ENCODE results near the gene UCP2. TPM values are rescaled to one million over a fixed set of nuclear protein-coding genes. Genes with fewer than 3 reads are reported as not detected.

UCP2 gene
- total and polyA plus RNA-seq, 9 of the 15 experiments (the other 6 are each of a cell fraction or from before 2014, with no cell fraction given) = 19.2 to 216 (median 87.9) TPM

DNA sequence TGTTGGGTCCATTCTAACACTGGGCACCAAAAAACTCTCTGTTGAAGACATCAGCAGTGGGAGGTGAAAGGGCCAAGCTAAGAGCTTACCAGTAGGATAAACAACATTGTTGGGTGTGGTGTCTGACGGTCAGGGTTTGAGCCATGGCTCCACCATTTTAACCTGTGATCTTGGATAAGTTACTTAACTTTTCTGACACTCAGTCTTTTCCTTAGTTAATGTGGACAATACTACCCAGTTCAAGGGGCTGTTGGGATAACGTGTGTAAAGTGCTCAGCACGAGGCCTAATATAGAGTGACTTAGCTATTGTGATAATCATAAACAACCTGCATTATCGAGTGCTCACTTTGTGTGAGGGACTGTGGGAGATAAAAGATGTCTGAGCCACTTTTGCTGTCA is 20.2 kb upstream of the UCP2 start (continued):
- TF ChIP-seq, protein P1, sequence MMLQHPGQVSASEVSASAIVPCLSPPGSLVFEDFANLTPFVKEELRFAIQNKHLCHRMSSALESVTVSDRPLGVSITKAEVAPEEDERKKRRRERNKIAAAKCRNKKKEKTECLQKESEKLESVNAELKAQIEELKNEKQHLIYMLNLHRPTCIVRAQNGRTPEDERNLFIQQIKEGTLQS (IDR thresholded peaks at IDR 0.05) = no peak; the same call in 1 of the 2 replicates
- TF ChIP-seq, protein P1 (CRISPR knock-in tag; conservative IDR thresholded peaks at IDR 0.05) = no peak
- TF ChIP-seq ZNF3 (CRISPR knock-in tag; IDR thresholded peaks at IDR 0.05) (no peak), ZNF324 (CRISPR knock-in tag; IDR thresholded peaks at IDR 0.05) (no peak), ZNF668 (CRISPR knock-in tag; IDR thresholded peaks at IDR 0.05) (0 out of 2 replicates have a peak, but pooled peaks have one; percentile 54), ZNF766 (CRISPR knock-in tag; conservative IDR thresholded peaks at IDR 0.05) (0 out of 2 replicates have a peak, but pooled peaks have one; percentile 21)

DNA sequence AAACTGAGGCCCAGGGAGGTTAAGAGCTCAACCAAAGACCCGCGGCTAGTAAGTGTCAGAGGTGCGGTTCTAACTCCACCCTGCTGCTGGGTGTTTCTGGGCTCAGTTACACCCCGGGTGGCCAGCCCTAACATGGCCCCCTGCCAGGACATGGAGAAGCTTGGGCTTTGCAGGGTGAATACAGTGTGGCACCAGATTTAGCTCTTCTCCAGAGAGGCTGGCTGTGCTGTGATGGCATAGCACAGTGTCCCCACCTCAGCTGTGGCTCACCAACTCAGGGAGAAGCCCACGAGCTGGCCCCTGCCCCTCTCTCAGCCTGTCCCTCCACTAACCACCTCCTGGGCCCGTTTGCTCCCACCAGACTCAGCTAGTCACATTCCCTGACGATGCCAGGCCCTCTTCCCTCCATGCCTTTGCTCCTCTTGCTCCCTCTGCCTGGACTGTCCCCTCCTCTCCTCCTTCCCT is 19.2 kb upstream of the UCP2 start:
- 0 out of 3 replicates have a peak, but pooled peaks have one; percentile 6 for ATAC-seq
- H3K9me1 ChIP-seq (ENCODE audit: control insufficient read depth, insufficient read depth, low read length) = no peaks in the 10 kb centered on the region
- BruUV-seq (replicated peaks) = no TSS peak
- H3K27ac ChIP-seq (ENCODE audit: extremely low read depth, low read depth, low read length) = no peak overlapping the region
- H4K20me1 ChIP-seq (replicated peaks; ENCODE audit: control insufficient read depth, insufficient read depth, low read length) = no peaks in the 10 kb centered on the region
- peaks cover 21 to 31% of the 10 kb centered on the region in 2 experiments; a peak in 4 of 5 replicates for H3K4me1 ChIP-seq (replicated peaks in 1 of 2; ENCODE audit: control insufficient read depth in 2 of 2, insufficient read depth in 2 of 2, low read length in 2 of 2)
- no peaks in the 10 kb centered on the region for H3K79me2 ChIP-seq (ENCODE audit: control insufficient read depth, insufficient read depth, low read length)
- H3K4me3 ChIP-seq = no peak overlapping the region
- no peaks in the 10 kb centered on the region for H3K27me3 ChIP-seq (ENCODE audit: control insufficient read depth in 2 of 2, insufficient read depth in 2 of 2, low read length in 2 of 2)
- intact Hi-C loops (cut with micrococcal nuclease) (no loop called here), in situ Hi-C loops (cut with MboI) (no loop called here)
- POLR2A ChIA-PET = interaction anchor here (0.6 to 1.7 kb wide), 8 partner anchors 8 to 33 kb away, joined by 3 to 8 read pairs (median 4); no protein-coding TSS in a partner anchor
- H3K9me3 ChIP-seq (replicated peaks; ENCODE audit: control insufficient read depth, insufficient read depth, low read depth, low read length) = no peaks in the 10 kb centered on the region
- no peaks in the 10 kb centered on the region for H3K36me3 ChIP-seq (ENCODE audit: control insufficient read depth, insufficient read depth, low read length)
- no peak for FAIRE-seq
- H3K4me2 ChIP-seq (ENCODE audit: insufficient read depth, low read length) = no peak overlapping the region
- WGBS (ENCODE audit: insufficient coverage, low coverage, missing lambda C conversion rate) = 28% methylated on average over 7 of the region's 7 CpGs
- TF ChIP-seq SMAD1 (IDR thresholded peaks at IDR 0.05; ENCODE audit: low read depth, low read length, partially characterized antibody) (no peak), NFIC (IDR thresholded peaks at IDR 0.05) (peak; percentile 30; the same call in 1 of the 2 replicates)
- peak overlapping the region in 1 of 2 experiments; percentile 72; a peak in 2 of 4 replicates for H3K9ac ChIP-seq (ENCODE audit: insufficient read depth in 1 of 2, low read depth in 2 of 2, low read length in 2 of 2)
- no peak for DNase-seq (ENCODE audit: extremely low read depth in 1 of 4, low spot score in 3 of 4)
- H2AFZ ChIP-seq (ENCODE audit: low read depth, low read length) = no peak overlapping the region; the same call in 1 of the 2 replicates
- CTCF ChIA-PET (ENCODE audit: low intra/inter-chr PET ratio) = no interaction called here

Measured in K562 (cell line).